PFSK-1 (cell line): ENCODE results near the gene SH3GL1.

ENCODE experiments used
- FOXP2 ChIP-seq: optimal IDR thresholded peaks from 2 replicates; pipeline ENCODE3; 2011; ENCODE audit warnings: borderline replicate concordance, control low read depth, inconsistent platforms; ENCODE audit not compliant: insufficient read depth; ENCODE audit errors: extremely low read length, extremely low read depth
- POLR2AphosphoS5 ChIP-seq: IDR thresholded peaks from 2 replicates; pipeline ENCODE4 v1.6.1; 2012; ENCODE audit warnings: low read depth, mild to moderate bottlenecking, control low read depth, low read length, moderate library complexity
- REST ChIP-seq, 2 experiments: IDR thresholded peaks; 2 replicates each; pipeline versions ENCODE4 v1.6.1 to v1.8.0; 2011 to 2012; ENCODE audit warnings: low read depth in 2 of 2, low read length in 2 of 2, control low read depth in 1 of 2, inconsistent platforms in 1 of 2, mild to moderate bottlenecking in 1 of 2, moderate library complexity in 1 of 2; ENCODE audit not compliant: insufficient read depth in 1 of 2
- SIN3A ChIP-seq: IDR thresholded peaks from 2 replicates; pipeline ENCODE4 v1.6.1; 2012; ENCODE audit warnings: mild to moderate bottlenecking, low read length, moderate library complexity, borderline replicate concordance; ENCODE audit not compliant: insufficient read depth
- TAF1 ChIP-seq: IDR thresholded peaks from 2 replicates; pipeline ENCODE4 v1.6.1; 2012; ENCODE audit warnings: low read length, control low read depth, borderline replicate concordance; ENCODE audit not compliant: insufficient read depth

Gene SH3GL1

DNA sequence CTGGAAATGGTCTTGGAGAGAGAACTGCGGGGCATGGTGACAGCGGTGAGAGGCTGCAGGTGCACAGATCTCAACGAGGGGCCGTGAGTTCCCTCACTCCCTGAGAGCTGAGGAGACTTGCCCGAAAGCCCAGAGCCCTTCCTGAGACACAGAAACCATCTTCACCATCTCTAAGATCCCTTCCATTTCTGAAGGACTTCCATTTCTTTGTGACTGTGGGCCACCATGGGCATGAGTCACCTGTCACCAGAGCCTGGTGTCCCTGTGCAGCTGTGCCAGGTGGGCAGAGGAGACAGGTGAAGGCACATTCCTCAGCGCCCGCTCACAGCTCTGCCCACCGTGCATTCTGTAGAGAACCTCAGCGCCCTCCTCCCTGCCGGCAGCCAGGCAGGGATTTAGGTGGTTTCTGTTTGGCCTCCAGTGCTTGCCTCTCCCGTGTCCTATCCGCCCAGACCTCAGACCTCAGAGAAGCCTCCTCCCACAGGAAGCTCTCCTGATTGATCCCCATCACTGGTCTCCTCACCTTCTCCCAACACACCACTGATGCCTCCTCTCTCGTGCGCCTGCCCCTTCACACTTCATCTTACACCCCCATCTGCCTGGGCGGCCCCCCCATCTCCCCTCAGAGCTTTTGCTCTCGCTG, 24.2 kb downstream of the SH3GL1 start:
- TF ChIP-seq FOXP2 (no peak), REST (IDR thresholded peaks at IDR 0.05; ENCODE audit: insufficient read depth in 1 of 2, low read depth in 2 of 2, low read length in 2 of 2) (no peak), POLR2AphosphoS5 (no peak), TAF1 (no peak), SIN3A (no peak)

DNA sequence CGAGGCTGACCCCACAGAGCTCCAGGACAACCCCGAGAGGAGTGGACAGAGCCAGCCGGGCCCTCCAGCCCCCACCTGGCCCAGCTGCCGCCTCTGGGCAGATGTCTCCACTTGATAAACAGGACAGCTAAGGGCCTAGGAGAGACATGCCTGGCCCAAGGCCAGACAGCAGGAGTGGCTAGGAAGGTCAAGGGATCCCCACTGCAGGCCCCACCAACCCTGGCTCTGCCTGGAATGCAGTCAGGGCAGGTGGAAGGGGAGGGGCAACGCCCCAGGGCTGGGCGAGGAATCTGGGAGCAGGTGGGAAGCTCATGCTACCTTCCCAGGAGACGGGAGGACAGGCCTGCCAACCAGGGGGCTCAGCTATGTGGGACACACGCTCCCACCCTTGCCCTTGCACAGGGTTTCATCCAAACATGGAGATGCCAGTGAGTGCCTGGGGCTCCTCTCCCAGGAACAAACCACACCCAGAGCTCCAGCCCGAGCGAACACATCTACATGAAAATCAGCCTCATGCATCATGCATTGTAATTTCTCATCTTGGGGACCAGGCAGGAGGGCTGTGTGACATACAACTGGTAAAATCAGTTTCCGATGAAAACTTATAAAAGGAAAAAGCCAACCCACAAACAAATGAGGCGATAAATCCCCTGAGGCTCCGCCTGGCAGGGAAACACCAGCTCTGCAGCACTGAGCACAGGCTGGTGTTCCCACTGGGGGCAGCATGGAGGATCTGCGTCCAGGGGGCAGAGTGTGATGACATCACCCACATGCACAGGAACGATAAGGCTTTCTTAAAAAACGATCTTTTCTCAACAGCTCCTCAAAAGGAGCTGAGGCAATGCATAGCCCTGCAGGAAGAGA, 25.0 kb downstream of the SH3GL1 start:
- TF ChIP-seq SIN3A (no peak), REST (IDR thresholded peaks at IDR 0.05; ENCODE audit: insufficient read depth in 1 of 2, low read depth in 2 of 2, low read length in 2 of 2) (no peak), POLR2AphosphoS5 (no peak), TAF1 (no peak), FOXP2 (no peak)

DNA sequence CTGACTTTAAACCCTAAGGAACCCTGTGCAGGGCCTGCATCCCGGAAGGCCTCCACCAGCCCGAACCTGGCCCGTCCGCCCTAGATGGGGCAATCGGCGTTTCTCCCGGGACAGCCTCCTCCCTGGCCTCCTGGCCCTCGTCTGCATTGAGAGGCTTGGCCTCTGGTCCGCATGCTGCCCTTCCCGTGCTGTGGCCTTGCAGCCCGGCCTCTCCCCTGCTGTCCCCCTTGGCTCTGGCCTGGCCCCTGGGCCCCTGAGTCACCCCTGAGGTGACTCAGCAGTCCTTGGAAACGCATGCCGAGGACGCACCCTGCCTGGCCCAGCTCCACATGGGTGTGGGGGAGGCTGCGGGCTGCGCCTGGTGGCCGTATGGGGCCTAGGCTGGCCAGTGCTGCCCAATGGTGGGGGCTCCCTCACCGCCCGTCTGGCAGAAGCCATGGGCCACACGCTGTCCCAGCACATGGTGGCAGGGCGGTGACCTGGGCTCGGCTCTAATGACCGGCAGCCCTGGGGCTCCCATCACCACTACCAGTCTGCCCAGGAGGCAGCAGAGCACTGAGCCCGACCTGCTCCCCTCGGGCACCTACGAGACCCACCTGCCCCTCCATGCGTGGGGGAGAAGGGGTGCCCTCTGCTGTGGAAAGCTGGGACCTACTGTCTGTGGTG, 25.7 kb downstream of the SH3GL1 start:
- TF ChIP-seq SIN3A (no peak), TAF1 (no peak), FOXP2 (peak; percentile 48), REST (IDR thresholded peaks at IDR 0.05; ENCODE audit: insufficient read depth in 1 of 2, low read depth in 2 of 2, low read length in 2 of 2) (no peak)

GRCh38 chr19:4373601-4374497, 26.5 kb downstream of the SH3GL1 start:
- no peak for TF ChIP-seq POLR2AphosphoS5
- TF ChIP-seq FOXP2 = no peak
- no peak for TF ChIP-seq REST (IDR thresholded peaks at IDR 0.05; ENCODE audit: insufficient read depth in 1 of 2, low read depth in 2 of 2, low read length in 2 of 2)
- TF ChIP-seq SIN3A = no peak
- no peak for TF ChIP-seq TAF1
